T-helper 1 cell (primary cell): ENCODE data around the gene CRACDL.
A peak's percentile ranks its signal among the peaks of the same experiment; 100 is the strongest.

Experiments
- DNase-seq, 5 donors: peaks; one replicate each; pipeline ENCODE4 v3.0.0-alpha.2; 2012 to 2020

CRACDL gene

GRCh38 chr2:98823196-98824170 is 112.5 kb downstream of the CRACDL start:
- peak in 1 of 5 donors; percentile 15 for DNase-seq

DNA sequence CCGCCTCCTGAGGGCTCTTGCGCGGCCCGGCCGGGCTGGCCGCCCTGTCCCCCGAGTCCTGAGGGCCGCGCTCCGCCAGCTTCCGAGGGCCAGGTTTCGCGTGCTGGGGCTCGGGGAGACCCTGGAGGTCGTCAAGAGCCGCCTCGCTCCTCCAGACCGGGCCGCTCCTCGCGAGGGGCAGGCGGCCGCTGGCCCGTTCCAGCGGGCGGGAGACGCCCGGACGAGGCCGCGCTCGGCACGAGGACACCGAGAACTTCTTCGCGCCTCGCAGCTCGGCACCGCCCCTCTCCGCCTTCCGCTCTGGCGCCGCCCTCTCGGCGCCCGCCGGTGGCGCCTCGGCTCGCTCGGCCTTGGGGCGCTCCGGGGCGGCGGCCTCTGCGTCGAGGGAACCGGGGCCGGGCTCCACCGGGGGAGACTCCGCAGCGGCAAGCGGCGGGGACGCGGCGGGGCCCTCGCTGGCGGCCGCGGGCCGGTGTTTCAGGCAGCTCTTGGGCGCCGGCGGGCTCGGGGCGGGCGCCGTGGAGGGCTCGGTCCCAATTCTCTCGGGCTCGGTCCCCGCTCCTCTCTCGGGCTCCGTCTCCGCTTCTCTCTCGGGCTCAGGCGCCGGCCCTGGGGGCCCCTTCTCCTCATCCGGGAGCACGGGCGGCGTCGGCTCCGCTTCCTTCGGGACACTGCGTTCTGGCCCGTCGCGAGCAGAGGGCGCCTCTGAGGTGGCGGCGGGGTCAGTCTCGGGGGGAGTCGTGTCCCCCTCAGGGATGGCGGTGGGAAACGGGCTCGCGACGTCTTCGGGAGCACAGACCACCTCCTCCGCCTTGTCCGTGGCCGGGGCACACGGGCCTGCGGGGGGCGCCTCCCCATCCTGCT is 113.5 kb downstream of the CRACDL start:
- peak in 4 of 5 donors; percentile 46 to 60 (median 54) for DNase-seq

- no peak for DNase-seq
Observed at GRCh38 chr2:98821629-98822135, 114.3 kb downstream of the CRACDL start.

DNA sequence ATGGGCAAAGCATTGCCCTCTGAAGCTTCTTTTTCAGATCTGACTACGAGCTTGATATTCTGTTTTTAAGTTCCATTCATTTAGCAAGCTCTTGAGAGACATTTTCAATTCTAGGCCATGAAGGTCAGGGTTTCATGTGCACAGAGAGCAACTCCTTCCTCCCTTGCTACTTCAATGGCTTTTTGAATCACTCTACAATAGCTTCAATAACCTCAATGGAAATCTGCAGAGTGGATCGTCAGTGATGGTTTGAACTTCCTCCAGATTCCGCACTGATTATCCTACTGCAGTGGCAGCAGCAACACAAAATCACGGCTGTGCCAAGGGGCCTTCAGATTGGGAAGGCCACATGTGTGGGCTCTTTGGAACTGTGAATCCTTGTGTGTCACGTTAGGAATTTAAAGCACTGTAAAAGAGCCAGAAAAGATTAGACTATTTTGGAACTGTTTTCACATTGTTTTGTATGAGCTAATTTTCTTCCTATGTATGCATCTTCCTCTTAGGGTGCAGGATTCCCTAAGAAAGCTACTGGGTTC is 116.7 kb downstream of the CRACDL start:
- DNase-seq: no peak

DNA sequence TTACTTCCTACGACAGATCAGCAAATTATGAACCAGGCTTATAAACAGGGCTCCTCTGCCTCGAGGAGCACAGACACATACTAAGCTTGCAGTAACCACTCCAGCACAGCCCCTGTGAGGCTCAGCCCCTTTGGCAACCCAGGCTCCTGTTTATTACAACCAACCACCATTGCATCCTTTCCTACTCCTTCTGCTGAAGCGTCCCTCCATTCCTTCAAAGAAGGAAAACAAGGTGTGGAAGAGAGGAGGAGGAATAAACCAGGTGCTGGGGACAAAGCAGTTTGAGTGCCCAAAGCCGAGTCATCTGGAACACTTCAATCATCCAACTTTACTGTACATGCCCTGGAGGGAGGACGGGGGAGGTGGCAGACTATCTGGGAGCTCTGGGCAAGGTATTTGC is 117.9 kb downstream of the CRACDL start:
- no peak for DNase-seq

DNA sequence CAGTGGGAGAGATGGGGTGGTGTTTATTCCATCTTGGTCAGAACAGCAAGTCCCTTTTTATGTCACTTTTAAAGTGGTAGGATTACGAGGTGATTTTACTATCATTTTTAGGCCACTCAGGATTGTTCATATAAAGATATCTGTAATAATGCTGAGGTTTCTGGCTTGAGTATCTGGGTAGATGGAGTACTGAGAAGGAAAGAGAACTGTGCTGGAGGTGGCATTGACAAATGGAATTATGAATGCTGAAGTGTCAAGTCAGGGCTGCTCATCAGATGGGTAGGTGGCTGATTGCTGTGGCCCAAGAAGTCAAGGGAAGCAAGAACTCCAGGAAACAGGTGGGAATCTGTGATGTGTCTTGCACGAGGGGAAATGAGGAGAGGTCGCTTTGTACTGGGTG is 119.7 kb downstream of the CRACDL start:
- DNase-seq: no peak

DNA sequence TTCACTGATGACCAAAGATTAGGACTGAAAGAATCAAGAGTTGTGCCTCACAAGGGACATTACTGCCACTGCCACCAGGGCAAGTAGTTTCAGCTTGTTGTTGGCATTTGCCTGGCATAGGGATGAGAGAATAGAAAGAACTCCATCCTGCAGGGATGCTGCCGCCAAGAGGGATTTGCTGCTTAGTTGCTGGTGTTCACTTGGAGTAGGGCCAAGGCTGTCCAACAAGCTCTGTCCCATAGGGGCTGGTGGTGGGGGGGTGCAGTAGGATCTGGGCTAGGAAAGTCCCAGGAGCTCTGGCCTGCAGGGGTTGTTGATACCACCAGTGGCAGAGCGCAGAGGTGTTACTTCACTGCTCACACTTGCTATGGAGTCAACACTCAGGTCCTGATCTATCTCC is 120.2 kb downstream of the CRACDL start:
- no peak for DNase-seq

- DNase-seq: no peak
Observed at GRCh38 chr2:98811766-98812165, 124.3 kb downstream of the CRACDL start.

GRCh38 chr2:98810588-98810928 is 125.5 kb downstream of the CRACDL start:
- no peak for DNase-seq

DNA sequence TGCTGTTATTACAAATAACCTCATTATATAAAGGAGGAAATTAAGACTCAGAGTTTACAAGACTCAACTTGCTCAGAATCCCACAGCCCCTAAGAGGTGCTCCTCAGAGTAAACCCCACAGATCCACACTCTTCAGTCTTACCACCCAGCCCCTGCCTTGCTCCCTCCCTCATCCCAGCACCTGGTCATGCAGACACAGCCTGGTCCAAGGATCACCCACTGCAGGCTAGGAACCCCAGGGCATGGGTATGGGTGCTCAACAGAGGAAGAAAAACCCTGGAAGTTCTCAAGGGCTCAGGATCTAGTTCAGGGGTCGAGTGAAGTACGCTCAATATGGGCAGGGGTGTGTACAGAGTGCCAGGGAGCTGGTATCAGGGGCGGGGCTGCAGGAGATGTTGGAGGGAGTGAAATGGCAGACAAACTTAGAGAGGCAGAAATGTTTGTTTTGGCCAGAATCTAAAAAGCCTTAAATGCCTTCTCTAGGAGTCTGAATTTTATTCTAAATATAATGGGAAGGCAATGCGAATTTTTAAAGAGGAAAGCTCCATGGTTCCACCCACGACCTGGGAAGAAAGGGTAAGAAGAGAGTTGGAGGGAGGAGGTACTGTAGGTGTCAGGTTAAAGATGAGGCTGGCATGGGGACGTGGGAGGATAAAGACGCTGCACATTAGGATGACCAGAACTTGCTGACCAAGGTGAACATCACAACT is 126.0 kb downstream of the CRACDL start:
- DNase-seq: no peak

- DNase-seq: no peak
Observed at GRCh38 chr2:98809116-98809515, 126.9 kb downstream of the CRACDL start.

DNA sequence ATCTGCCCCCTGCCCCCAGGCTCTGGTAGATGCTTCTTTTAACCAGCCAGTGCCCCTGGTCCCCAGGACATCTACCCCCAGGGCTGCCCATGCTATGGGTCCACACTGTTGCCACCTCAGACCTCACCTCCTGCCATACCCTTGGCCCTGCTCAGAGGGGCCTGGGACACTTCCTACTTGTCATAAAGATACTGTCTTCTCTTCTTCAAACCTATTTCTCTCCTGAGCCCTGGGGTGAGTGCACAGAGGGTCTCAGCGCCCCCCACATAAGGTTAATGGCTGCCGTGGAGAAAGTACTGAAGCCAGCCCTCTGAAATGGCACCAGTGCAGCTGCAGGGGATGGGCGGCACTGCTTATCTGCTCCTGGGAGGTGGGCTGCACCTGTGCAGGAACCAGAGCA is 127.5 kb downstream of the CRACDL start:
- no peak for DNase-seq

DNA sequence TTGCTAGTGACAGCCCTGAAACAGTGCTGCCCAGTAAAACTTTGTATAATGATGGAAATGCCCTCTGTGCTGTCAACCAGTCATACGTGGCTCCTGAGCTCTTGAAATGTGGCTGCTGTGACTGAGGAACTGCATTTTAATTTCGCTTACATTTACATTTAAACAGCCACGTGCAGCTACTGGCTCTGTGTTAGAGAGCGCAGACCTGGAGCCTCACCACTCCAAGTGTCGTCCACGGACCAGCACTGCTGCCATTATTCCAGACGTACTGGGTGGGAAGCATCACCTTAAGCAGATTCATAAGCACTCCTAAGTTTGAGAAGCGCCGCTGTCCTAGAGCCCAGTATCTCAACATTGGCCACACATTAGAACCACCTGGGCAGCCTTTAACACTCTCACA is 128.1 kb downstream of the CRACDL start:
- DNase-seq: no peak

DNA sequence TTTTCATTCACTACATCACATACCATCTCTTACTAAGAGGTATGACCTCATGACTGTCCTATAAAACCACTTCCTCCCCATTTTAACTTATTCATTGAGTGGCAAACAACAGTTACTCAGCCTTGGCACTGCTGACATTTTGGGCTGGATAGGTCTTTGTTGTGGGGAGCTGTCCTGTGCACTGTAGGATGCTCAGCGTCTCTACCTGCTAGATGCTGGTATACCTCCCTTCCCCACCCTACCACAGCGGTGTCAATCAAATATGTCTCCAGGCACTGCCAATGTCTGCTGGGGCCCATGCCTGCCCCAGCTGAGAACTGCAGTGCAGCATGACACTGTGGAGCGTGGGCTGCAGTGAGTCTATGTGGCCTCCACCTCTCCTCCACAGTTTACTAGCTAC is 128.8 kb downstream of the CRACDL start:
- peak in 1 of 5 donors; percentile 26 for DNase-seq

- no peak for DNase-seq
Observed at GRCh38 chr2:98806236-98806697, 129.8 kb downstream of the CRACDL start.

DNA sequence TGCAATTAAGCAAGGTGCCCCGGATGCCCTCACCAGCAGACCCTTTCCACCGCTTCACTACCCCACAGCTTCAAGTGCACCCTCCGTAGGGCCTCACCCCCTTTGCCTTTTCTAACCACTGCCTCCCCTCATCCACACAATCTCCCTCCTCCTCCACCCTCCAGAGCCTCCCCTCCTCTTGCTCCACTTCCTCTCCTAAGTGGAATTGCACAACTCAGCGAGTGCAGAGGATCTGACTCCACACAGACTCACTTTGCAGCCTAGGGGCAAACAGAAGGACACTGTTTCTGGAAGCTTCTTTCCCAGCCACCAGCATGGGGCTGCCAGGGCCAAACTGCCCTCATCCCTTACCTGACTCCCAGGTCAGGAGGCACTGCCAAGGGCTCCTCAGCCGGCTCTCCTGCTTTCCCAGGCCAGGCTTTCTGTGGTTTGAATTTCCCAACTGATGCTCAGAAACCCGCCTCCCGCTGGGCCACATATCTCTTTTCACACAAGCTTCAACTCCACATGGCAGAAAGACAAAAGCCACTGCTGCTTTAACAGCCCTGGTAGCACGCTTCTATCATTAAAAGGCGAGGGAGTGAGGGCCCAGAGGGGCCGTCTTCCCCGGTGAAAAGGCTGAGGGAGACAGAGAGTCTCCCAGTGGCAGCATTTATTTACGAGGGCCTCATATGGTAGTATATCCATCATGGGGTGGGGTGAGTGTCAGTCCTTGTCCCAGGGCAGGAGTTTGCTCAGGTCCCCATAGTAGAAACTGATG is 130.4 kb downstream of the CRACDL start:
- DNase-seq: no peak

GRCh38 chr2:98804736-98805135 is 131.3 kb downstream of the CRACDL start:
- DNase-seq: no peak

DNA sequence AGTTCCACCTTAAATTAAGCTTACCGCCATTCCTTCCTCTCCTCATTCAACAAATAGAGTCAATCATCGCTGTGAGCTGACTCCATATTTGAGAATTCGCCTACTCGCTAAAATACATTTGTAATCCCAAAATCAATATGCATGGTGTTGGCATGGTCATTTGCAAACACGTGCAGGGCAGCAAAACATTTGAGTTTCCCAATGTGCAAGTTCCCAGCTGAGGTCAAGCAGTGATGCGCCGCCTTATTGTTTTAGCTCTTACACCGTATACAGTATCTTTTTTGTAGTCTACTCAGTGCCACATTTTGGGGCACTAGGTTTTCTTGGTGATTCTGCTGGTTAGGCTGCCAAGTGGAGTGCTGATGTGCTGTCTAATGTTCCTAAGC is 131.8 kb downstream of the CRACDL start:
- no peak for DNase-seq

GRCh38 chr2:98803405-98804264 is 132.4 kb downstream of the CRACDL start:
- DNase-seq: no peak

DNA sequence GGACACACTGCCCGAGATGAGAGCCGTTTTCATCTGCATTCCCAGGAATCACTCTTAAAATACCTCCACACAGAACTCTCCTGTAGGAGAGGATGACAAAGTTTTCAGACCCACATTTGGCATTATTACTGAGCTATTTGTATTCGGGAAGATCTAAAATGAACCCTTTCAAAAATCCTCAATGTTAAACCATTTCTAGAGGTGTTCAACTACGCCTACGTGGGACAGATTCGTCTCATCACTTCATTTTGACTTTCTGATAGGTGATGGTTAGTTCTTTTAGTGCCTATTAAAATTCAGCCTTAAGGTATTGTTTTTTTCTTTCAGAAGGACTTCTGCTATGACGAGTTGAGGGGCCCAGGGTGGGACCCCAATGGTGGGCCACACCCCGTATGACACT is 133.7 kb downstream of the CRACDL start:
- no peak for DNase-seq

GRCh38 chr2:98801921-98802321 is 134.1 kb downstream of the CRACDL start:
- DNase-seq: no peak
